HG03196 (cell line): Measurements from ENCODE around the gene PSME1.
"Not testable (repeated sequence)": the region's sequence is repeated elsewhere in the genome, so short reads cannot be mapped to it uniquely, and the experiment has no call there.

Source experiments
- ATAC-seq: cut with Tn5 transposase; IDR thresholded peaks from one replicate; pipeline ENCODE4 v1.9.1; 2021; ENCODE audit not compliant: unreplicated experiment

Gene PSME1

GRCh38 chr14:24103451-24103850, 32.5 kb upstream of the PSME1 start:
- no peak for ATAC-seq

GRCh38 chr14:24105609-24106239, 30.3 kb upstream of the PSME1 start:
- not testable (repeated sequence) for ATAC-seq

GRCh38 chr14:24106672-24107271, 29.2 kb upstream of the PSME1 start:
- ATAC-seq = no peak

- no peak for ATAC-seq
Measured at GRCh38 chr14:24108336-24108874, 27.6 kb upstream of the PSME1 start.

- no peak for ATAC-seq
Measured at GRCh38 chr14:24110060-24110459, 25.9 kb upstream of the PSME1 start.

GRCh38 chr14:24110523-24110922, 25.5 kb upstream of the PSME1 start:
- no peak for ATAC-seq

- ATAC-seq = no peak
Measured at GRCh38 chr14:24113379-24113800, 22.6 kb upstream of the PSME1 start.

GRCh38 chr14:24113801-24114531, 22.0 kb upstream of the PSME1 start:
- ATAC-seq = peak; percentile 34

- peak; percentile 80 for ATAC-seq
Measured at GRCh38 chr14:24114532-24115421, 21.2 kb upstream of the PSME1 start, which contains the start of the genes DCAF11 and NRL. TSS of gene DCAF11 (plus strand) at chr14:24114777. CDS start at chr14:24115595, 818 bp downstream. TSS of gene NRL (minus strand) at chr14:24114949. CDS start at chr14:24082848, 32,101 bp downstream.

- no peak for ATAC-seq
Measured at GRCh38 chr14:24115422-24116127, 20.4 kb upstream of the PSME1 start.

- ATAC-seq = no peak
Measured at GRCh38 chr14:24116128-24116814, 19.7 kb upstream of the PSME1 start.

GRCh38 chr14:24117179-24117578, 18.8 kb upstream of the PSME1 start:
- ATAC-seq = no peak

GRCh38 chr14:24119691-24120090, 16.3 kb upstream of the PSME1 start:
- ATAC-seq = no peak

GRCh38 chr14:24121210-24121609, 14.8 kb upstream of the PSME1 start:
- no peak for ATAC-seq

GRCh38 chr14:24122416-24122815, 13.6 kb upstream of the PSME1 start:
- ATAC-seq = no peak

GRCh38 chr14:24122898-24123297, 13.1 kb upstream of the PSME1 start:
- no peak for ATAC-seq

GRCh38 chr14:24123424-24124417, 12.3 kb upstream of the PSME1 start:
- ATAC-seq = peak; percentile 45

- no peak for ATAC-seq
Measured at GRCh38 chr14:24126939-24127338, 9.1 kb upstream of the PSME1 start.
